ENCODE results near the gene BANF2.
"Not testable (repeated sequence)": the region's sequence is repeated elsewhere in the genome, so short reads cannot be mapped to it uniquely, and the experiment has no call there.

BANF2 gene

DNA sequence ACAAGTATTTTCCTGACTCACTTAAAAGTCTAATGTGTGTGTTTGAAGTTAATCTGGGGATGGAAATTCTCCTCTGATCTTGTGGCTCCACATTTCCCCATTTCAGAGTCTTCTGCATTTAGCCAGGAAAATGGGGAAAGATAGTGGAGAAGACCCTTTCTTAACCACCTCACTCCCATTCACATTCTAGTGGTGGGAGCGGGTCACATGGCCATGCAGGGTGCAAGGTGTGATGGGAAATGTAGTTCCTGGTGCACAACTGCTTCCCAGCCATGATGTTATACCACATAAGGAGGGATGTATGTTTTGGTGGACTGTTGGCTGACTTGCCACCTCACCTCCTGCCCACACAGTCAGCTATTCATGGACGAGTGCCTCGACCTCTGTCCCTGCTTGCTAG lies 61.8 kb downstream of the BANF2 start:
- FAIRE-seq = no peak
- no peak for DNase-seq (ENCODE audit: low spot score)

DNA sequence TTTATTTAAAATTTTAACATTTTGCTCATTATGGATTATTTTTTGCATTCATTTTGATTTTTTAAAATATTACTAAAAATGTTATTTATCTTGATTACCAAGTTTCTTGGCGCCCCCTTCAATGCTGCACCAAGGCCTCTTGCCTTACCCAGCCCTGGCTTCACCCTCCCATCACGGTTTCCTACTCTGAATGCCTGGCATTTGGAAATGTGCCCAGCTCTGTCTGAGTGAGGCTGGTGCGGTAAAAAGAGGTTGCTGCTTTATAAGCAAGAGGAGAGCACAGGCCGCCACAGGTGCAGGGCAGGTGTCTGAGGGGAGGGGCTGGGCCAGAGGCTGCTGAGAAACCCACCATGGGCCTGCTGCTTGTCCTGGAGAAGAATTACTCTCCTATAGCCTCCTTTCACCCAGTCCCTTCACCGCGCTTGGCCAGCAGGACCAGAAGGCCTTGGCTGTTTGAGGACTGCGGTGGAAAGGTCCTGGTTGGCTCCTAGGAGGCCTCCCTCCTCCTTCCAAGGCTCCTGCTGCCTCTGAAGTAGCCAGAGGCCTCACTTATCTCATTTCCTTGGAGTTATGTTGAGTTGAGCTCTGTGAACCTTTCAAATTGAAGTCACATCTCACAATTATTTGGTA lies 62.6 kb downstream of the BANF2 start:
- DNase-seq (ENCODE audit: low spot score) = no peak
- FAIRE-seq = no peak

DNA sequence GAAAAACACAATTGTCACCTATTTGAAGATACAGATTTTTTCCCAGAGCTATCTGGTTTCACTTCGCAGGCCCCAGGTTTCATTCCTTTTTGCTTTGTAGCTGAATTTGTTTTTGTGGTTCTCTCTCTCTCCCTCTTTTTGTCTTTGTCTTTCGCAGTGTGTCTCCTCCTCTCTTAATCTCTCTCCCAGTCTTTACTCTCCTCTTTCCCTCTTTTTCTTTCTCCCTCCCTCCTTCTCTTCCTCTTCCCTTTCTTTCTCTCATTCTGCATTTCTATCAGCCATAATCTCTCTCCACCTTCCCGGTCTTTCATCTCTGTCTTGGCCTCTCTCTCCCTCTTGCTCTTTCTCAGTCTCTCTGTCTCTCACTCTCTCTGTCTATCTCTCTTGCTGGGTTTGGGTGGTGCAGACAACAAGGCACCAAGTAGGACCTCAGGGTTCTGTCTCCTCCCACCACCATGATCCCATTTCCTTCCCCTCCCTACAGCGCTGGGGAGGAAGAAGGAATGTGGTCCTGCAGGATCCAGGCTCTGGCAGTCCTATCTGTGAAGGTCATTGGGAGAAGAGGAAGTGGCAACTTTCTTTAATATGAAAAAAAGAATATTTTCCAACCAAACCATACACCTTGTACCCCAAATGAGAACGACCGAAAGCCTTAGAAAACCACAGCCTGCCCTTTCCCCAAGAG lies 63.2 kb downstream of the BANF2 start:
- FAIRE-seq (no peak), DNase-seq (ENCODE audit: low spot score) (no peak)

DNA sequence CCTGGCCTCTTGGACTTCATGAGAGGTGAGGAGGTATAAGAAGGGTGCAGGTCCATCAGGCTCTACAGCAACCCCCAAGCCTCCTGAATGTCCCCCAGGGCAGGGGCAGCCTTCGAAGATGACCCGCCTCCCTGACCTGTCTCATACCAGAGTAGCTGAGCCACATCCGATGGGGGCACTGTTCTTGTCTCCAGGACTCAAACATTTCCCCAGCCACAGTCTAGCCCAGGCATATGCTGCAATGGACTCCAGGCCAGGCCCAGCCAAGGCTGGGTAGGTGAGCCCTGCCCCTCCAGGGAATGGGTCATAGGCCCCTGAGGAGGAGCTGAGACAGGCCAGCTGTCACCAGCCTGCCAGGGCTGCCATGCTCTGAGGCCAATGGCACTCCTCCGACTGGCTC lies 65.3 kb downstream of the BANF2 start:
- no peak for FAIRE-seq
- DNase-seq (ENCODE audit: low spot score) = no peak

DNA sequence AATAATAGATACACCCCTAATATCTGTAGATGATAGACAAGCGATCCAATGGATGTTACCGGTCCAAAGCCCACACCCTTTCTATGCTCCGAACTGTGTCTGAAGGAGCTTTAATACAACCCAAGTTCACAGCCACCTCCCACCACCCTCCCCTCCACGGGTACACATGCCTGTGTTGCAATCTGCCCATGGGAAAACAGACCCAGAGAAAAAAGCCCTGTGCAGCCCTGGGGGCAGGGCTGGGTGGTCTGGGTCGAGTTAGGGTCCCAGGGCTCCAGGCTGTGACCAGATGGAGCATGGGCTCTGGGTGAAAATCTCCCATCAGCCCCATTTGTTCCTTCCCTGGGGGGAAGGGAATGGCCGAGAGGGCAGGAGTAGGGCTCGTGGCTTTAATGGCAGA lies 65.8 kb downstream of the BANF2 start:
- DNase-seq (ENCODE audit: low spot score) = no peak
- no peak for FAIRE-seq

DNA sequence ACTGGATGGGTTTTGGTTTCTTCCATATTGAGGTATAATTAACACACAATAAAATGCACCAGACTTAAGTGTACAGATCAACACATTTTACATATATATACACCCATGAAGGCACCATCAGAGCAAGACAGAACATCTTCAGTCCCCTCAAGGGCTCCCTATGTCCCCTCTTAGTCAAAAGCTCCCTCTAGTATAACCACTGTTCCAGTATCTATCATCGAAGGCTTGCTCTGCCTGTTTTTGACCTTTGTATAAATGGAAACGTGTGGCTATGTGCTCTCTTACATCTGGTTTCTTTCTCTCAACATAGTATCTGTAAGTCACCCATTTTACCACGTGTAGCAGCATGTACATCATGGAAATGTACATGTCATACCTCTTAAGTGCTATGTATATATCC lies 66.5 kb downstream of the BANF2 start:
- DNase-seq (ENCODE audit: low spot score) (no peak), FAIRE-seq (no peak)

DNA sequence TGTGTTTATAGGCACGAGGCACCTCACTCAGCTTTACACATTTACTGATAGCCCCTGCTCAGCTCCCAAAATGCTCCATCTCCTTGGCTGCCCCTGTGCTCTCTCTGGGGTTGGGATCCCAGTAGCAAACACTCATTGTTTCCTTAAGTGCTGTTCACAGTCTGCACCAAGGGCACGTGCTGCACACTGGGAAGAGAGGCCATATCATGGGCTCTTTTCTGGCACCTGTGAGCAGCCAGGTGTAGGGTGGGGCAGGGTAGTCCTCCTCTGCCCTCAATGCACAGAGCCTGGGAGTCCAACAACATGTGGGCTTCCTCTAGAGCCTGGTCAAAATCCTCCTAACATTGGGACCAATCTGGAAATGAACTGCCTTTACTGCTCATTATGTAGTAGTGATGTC lies 67.9 kb downstream of the BANF2 start:
- DNase-seq (ENCODE audit: low spot score) (no peak), FAIRE-seq (no peak)

DNA sequence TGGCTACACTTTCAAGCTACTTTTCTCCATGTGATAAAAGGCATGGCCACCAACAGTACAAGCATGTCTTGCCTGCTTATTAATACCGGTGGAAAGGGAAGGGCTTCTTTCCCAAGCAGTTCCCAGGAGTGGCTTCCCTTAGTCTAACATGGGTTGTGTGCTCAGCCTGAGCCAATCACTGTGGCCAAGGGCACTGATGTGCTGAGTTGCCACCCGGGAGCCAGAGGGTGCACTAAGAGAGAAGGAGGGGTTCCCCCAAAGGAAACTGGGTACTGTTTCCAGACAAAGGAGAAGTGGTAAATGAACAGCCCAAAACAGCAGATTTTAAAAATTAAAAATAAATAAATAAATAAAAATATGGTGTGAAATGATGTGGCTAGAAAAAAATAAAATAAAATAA lies 68.5 kb downstream of the BANF2 start:
- FAIRE-seq = no peak
- no peak for DNase-seq (ENCODE audit: low spot score)

DNA sequence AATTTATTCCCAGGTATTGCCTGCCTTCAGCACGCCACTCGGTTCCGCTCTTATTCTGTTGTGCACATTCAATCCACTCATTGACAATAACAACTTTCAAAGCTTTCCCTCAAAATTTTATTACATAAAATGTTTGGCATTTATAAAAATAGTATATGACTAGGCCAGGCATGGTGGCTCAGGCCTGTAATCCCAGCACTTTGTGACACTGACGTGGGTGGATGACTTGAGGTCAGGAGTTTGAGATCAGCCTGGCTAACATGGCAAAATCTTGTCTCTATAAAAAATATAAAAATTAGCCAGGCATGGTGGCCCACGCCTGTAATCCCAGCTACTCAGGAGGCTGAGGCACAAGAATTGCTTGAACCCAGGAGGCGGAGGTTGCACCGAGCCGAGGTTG lies 70.0 kb downstream of the BANF2 start:
- not testable (repeated sequence) for DNase-seq (ENCODE audit: low spot score); FAIRE-seq

DNA sequence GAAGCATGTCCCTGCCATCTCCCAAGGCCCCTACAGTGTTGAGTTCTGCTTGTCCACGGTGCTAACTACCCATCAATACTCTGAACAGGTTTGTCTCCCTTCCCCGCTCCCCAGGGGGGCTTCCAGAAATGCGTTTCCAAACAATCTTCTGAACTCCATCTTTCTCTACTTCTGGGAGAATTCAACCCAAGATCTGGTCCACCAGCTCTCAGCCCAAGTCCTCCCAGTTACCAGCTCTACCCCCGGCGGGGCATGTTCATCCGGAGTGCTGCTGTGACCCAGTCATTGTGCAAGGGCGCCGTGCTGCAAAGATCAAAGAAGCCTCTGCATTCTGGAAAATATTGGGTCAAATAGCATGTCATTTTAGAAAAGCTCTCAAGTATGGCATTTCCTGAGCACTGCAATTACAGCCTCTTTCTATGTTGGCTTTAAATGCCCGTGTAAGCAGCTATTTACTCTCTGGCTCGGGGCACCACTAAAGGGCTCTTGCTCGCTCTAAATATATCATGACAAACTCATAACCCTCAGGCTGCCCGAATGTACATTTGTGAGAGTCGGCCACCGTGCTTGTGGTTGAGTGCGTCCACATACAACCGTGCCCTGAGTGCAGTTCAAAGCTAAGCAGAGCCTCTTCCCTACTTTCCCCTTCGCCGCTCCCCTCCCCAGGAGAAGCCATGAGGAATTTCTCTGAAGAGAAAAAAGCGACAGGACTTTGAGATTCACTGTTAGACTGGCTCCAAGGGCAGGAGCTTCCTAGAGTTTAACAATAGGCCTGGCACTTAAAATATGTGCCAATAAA lies 71.6 kb downstream of the BANF2 start:
- FAIRE-seq = no peak

DNA sequence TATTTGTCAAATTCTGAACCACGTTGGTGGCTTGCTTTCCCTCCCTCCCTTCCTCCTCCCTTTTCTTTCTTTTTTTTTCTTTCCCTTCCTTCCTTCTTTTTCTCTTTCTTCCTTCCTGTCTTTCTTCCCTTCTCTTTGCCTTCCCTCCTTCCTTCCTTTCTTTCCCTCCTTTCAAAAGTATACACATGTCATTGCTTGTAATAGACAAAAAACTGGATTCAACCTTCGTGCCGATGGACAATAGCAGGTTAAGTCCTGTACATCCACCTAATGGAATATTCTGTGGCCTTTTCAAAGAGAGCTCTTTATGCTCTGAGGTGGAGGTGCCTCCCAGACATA lies 72.2 kb downstream of the BANF2 start:
- no peak for DNase-seq (ENCODE audit: low spot score)
- FAIRE-seq = no peak

More for the DNA sequence above, 71.6 kb downstream of the BANF2 start:
- no peak for DNase-seq (ENCODE audit: low spot score)

DNA sequence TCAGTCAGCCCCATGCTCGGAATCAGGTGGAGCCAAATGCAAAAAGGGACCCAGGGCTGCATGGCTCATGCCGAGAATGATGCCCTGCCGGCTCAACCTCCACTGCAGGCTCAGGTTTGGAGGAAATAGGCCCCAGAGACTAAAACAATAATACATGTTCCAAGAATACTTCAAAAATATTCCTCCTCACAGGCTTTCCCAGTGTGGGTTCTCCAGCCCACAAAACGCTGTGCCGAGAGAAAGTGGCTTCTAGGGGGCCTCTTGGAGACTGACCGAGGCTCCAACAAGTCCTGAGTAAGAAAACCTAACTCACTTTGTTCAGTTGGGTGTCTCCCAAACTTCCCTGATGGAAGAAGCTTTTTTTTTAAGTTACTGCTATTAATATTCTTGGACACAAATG lies 73.9 kb downstream of the BANF2 start:
- DNase-seq (ENCODE audit: low spot score) (no peak), FAIRE-seq (no peak)

DNA sequence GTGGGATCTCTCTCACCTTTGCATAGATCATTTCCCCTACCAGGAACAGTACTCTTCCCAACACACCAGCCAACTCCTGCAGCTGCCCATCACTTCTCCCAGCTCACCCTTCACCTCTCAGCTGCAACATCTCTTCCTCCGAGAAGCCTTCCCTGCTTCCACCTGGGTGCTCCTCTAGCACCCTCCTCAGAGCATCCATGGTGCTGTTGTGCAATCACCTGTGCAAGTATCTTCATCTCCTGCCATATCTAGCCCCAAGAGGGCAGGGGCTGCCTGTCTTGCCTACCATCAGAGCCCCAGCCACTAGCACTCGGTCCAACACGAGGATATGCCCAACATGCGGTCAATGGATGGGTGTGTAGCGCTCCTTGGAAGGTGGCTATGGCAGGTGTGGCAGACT lies 75.8 kb downstream of the BANF2 start:
- DNase-seq (ENCODE audit: low spot score) (no peak), FAIRE-seq (no peak)

DNA sequence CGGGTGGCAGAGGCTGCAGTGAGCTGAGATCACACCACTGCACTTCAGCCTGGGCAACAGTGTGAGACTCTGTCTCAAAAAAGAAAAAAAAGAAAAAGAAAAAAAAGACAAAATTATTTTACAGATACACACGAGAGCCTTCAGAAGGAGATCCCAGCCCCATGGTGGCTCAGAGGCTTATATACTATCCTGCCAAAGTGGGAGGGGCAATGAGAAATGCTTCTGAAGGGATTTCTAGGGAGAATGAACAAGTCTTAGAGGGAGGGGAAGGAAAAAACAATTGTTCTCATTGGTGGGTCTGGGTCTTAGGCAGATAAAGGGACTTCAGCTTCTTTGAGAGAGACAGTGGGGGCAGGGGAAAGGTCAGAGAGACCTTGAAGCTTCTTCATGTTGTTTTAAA lies 76.8 kb downstream of the BANF2 start:
- no peak for DNase-seq (ENCODE audit: low spot score)
- no peak for FAIRE-seq

DNA sequence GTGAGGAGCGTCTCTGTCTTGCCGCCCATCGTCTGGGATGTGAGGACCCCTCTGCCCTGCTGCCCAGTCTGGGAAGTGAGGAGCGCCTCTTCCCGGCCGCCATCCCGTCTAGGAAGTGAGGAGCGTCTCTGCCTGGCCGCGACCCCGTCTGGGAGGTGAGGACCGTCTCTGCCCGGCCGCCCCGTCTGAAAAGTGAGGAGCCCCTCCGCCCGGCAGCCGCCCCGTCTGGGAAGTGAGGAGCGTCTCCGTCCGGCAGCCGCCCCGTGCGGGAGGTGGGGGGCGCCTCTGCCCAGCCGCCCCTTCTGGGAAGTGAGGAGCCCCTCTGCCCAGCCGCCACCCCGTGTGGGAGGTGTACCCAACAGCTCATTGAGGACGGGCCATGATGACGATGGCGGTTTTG lies 79.2 kb downstream of the BANF2 start:
- FAIRE-seq; DNase-seq (ENCODE audit: low spot score): not testable (repeated sequence)

DNA sequence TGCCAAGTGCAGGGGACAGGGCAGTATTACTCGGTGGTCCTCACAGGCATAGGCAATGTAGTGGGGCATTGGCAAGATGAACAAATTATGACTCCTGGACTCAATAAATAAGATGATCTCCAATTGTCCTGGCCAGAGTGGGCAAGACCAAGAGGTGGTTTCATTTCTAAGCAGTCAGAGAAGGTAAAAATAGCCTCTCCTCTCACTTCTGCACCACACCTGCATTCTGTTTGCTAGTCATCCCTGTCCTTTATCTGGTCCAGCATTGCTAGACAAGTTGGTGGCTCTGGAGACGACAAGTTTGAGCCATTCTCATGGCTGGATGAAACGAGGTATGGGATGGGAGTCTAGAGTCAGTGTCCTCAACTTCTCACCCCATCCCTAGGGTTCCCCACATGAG lies 83.0 kb downstream of the BANF2 start:
- FAIRE-seq (no peak), DNase-seq (ENCODE audit: low spot score) (no peak)

DNA sequence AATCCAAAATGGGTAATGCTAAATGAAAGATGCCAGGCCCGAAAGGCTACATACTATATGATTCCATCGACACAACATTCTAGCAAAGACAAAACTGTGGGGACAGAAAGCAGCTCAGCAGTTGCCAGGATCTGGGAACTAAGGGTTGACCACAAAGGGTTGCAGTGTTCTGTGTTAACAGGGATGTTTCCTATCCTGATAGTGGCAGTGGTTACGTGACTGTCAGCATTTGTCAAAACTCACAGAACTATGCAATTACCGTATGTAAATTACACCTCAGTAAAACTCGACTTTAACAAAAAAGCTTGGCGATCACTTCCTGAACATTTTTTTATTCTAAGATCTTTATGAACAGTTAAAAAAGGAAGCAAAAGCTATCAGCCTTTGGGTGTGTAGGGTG lies 83.9 kb downstream of the BANF2 start:
- no peak for FAIRE-seq
- no peak for DNase-seq (ENCODE audit: low spot score)

DNA sequence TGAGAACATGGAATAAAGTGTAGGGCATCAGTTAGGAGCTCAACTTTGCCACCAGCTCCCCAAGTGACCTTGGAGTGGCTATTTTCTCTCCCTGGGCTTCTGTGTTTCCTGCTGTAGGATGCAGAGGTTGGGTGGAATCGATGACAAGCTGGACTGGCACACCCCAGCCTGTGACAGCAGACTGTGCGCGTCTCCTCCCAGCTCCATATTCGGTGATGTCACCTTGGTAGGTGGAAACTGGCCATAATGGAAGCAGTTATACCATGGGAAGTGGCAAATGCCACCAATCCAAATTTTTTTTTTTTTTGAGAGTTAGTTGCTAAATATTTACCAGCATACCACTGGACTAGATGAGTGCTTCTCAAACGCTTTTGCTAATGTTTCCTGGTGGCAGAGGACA lies 85.2 kb downstream of the BANF2 start:
- no peak for FAIRE-seq
- DNase-seq (ENCODE audit: low spot score) = no peak

Data from RCC 7860 (cell line).